ENCODE measurements around the gene ARAP2.

The ARAP2 gene

GRCh38 chr4:36024901-36025660, 219.2 kb downstream of the ARAP2 start:
- TF ChIP-seq TCF12 (IDR thresholded peaks at IDR 0.05; ENCODE audit: low read depth) = no peak
- no peak for TF ChIP-seq EGR1 (IDR thresholded peaks at IDR 0.05)
- TF ChIP-seq NFIC (IDR thresholded peaks at IDR 0.05) = peak; percentile 37; the same call in 1 of the 2 replicates
- no peak for TF ChIP-seq RAD21 (IDR thresholded peaks at IDR 0.05; ENCODE audit: low read depth)
- TF ChIP-seq USF1 (IDR thresholded peaks at IDR 0.05) = no peak
- no peak for TF ChIP-seq TEAD4 (IDR thresholded peaks at IDR 0.05)

GRCh38 chr4:36020351-36020750, 224.0 kb downstream of the ARAP2 start:
- no peak for TF ChIP-seq TEAD4 (IDR thresholded peaks at IDR 0.05)
- TF ChIP-seq CEBPB (IDR thresholded peaks at IDR 0.05) = no peak
- TF ChIP-seq TAF1 (IDR thresholded peaks at IDR 0.05; ENCODE audit: low read depth) = no peak
- no peak for TF ChIP-seq ZBTB7A (IDR thresholded peaks at IDR 0.05; ENCODE audit: low read depth)
- TF ChIP-seq USF1 (IDR thresholded peaks at IDR 0.05) = no peak
- TF ChIP-seq FOXM1 (IDR thresholded peaks at IDR 0.05; ENCODE audit: borderline replicate concordance, low read depth) = no peak
- no peak for TF ChIP-seq EP300 (IDR thresholded peaks at IDR 0.05; ENCODE audit: borderline replicate concordance)
- TF ChIP-seq MAX (IDR thresholded peaks at IDR 0.05) = no peak
